GM12878 (cell line): ENCODE results near the gene ACTA2. TPM values are rescaled to one million over a fixed set of nuclear protein-coding genes. Genes with fewer than 3 reads are reported as not detected.

Source experiments
- ATAC-seq: fragments of 200-7000 bp; cut with Tn5 transposase; 3 replicates; pipeline ENCODE4 v1.9.1; 2020; ENCODE audit warnings: mild to moderate bottlenecking, moderate library complexity
- BruUV-seq: library from RNA; stranded (reverse); fragments of 400-500 nt; replicated peaks from 2 replicates; lab custom pipeline; 2021; lab: Mats Ljungman, UMichigan
- CTCF ChIA-PET: fragments of 300-600 bp; sonication (Branson Sonifier 250); formaldehyde crosslinking; extraction: SDS; loops from one replicate; lab custom pipeline; 2021; ENCODE audit warnings: inconsistent platforms; lab: Yijun Ruan, JAX
- POLR2A ChIA-PET: fragments of 350-600 bp; formaldehyde crosslinking; extraction: SDS; loops from one replicate; lab custom pipeline; 2021; ENCODE audit warnings: inconsistent platforms; lab: Charles Lee
- RAD21 ChIA-PET: fragments of 300-600 bp; sonication (Branson Sonifier 250); formaldehyde crosslinking; loops from one replicate; lab custom pipeline; 2023; ENCODE audit warnings: antibody characterized with exemption; ENCODE audit not compliant: unreplicated experiment; lab: Charles Lee
- SMC1A ChIA-PET: fragments of 300-600 bp; sonication (Branson Sonifier 250); formaldehyde crosslinking; loops from one replicate; lab custom pipeline; 2023; ENCODE audit not compliant: unreplicated experiment, uncharacterized antibody; lab: Charles Lee
- DNase-seq: peaks from one replicate; pipeline ENCODE4 v3.0.0-alpha.2; 2011; ENCODE audit warnings: low read depth, low spot score
- FAIRE-seq: peaks from 3 replicates; lab custom pipeline; 2011; peaks lifted over from hg19 to GRCh38; lab: Jason Lieb, UNC
- H2AFZ ChIP-seq: 2 replicates; pipeline ENCODE4 v1.6.0; 2011; ENCODE audit warnings: low read depth, low read length, control low read depth; ENCODE audit not compliant: control insufficient read depth
- H3K27ac ChIP-seq: 2 replicates; pipeline ENCODE4 v1.5.1; 2011; ENCODE audit warnings: control low read depth; ENCODE audit not compliant: control insufficient read depth, insufficient read depth
- H3K27me3 ChIP-seq, 2 experiments: replicated peaks in 1 of 2; 2 replicates each; pipeline versions ENCODE4 v1.6.0 to v1.6.1; 2011; ENCODE audit warnings: low read length in 1 of 2; ENCODE audit not compliant: control insufficient read depth in 2 of 2, insufficient read depth in 2 of 2
- H3K36me3 ChIP-seq, 2 experiments: 2 replicates each; pipeline ENCODE4 v1.5.1; 2011; ENCODE audit warnings: low read length in 1 of 2; ENCODE audit not compliant: control insufficient read depth in 2 of 2, insufficient read depth in 2 of 2
- H3K4me1 ChIP-seq: 2 replicates; pipeline ENCODE4 v1.6.1; 2011; ENCODE audit warnings: mild to moderate bottlenecking, low read length, moderate library complexity, mixed read lengths; ENCODE audit not compliant: control insufficient read depth, insufficient read depth
- H3K4me2 ChIP-seq: 2 replicates; pipeline ENCODE4 v1.6.0; 2011; ENCODE audit warnings: control low read depth; ENCODE audit not compliant: control insufficient read depth, insufficient read depth
- H3K4me3 ChIP-seq: fragments of 200-600 bp; sonication (generic); 2 replicates; pipeline ENCODE4 v1.5.1; 2016
- H3K79me2 ChIP-seq: 2 replicates; pipeline ENCODE4 v1.6.0; 2011; ENCODE audit warnings: low read length; ENCODE audit not compliant: control insufficient read depth, insufficient read depth
- H3K9ac ChIP-seq: 2 replicates; pipeline ENCODE4 v1.8.0; 2011; ENCODE audit warnings: low read length, control low read depth, mixed read lengths; ENCODE audit not compliant: control insufficient read depth, insufficient read depth
- H3K9me3 ChIP-seq: replicated peaks from 3 replicates; pipeline ENCODE4 v1.5.1; 2011; ENCODE audit warnings: mild to moderate bottlenecking, low read length; ENCODE audit not compliant: control insufficient read depth, insufficient read depth
- H4K20me1 ChIP-seq: 2 replicates; pipeline ENCODE4 v1.6.0; 2011; ENCODE audit not compliant: control insufficient read depth, insufficient read depth
- KAT2A ChIP-seq: conservative IDR thresholded peaks from 2 replicates; pipeline ENCODE4 v1.6.1; 2011; ENCODE audit warnings: low read depth, low read length; ENCODE audit not compliant: control insufficient read depth
- NFXL1 ChIP-seq: fragments of 450-650 bp; IDR thresholded peaks from 2 replicates; pipeline ENCODE4 v1.6.1; 2017; ENCODE audit warnings: antibody characterized with exemption, mild to moderate bottlenecking, borderline replicate concordance
- ZZZ3 ChIP-seq: IDR thresholded peaks from 2 replicates; pipeline ENCODE4 v1.6.1; 2011; ENCODE audit warnings: low read depth; ENCODE audit not compliant: control insufficient read depth, insufficient read length
- WGBS: methylation state at CpG from one replicate; pipeline ENCODE4 v1.1.6; 2016; ENCODE audit warnings: low lambda C conversion rate; ENCODE audit not compliant: insufficient replicate concordance, insufficient coverage; ENCODE audit errors: missing lambda C conversion rate; 5-methylcytosine and 5-hydroxymethylcytosine counted together
- in situ Hi-C: fragments of 300-500 bp; cut with MboI; formaldehyde crosslinking; loops from 9 replicates; pipeline ENCODE4 v1.14.3; 2018; ENCODE audit warnings: mixed read lengths
- intact Hi-C: fragments of 100-400 bp; cut with micrococcal nuclease; formaldehyde crosslinking; loops from one replicate; pipeline ENCODE4 v1.14.2; 2022; ENCODE audit not compliant: unreplicated experiment
- polyA plus RNA-seq, 11 experiments: library from polyadenylated mRNA; depleted of rRNA in 4 of 11; unstranded in 6 of 11; stranded (reverse) in 5 of 11; fragments of >200 nt; fragmentation: Nextera tagmentation in 4 of 11; fragmentation: Illumina TruSeq in 1 of 11; extraction: Ambion mirVana in 4 of 11; extraction: Trizol in 1 of 11; gene quantifications; 1 replicate in 1 of 11; 2 replicates in 10 of 11; pipeline versions ENCODE4 v1.2.1 to v1.2.3, GENCODE V29; 2011 to 2016; ENCODE audit warnings: inconsistent platforms in 2 of 11, missing spikeins in 2 of 11, low read depth in 1 of 11
- total RNA-seq, 4 experiments: library from RNA; depleted of rRNA in 3 of 4; stranded (reverse); fragments of >200 nt in 3 of 4; fragmentation: Illumina TruSeq in 1 of 4; extraction: Trizol in 1 of 4; gene quantifications; 2 replicates each; pipeline versions ENCODE4 v1.2.1 to v1.2.3, GENCODE V29; 2013 to 2021
- TF ChIP-seq, protein P1 (sequence below): IDR thresholded peaks from 2 replicates; pipeline ENCODE4 v1.6.1; 2012; ENCODE audit warnings: improper control_type of control experiment, low read depth, low read length; ENCODE audit not compliant: insufficient replicate concordance

ACTA2 gene
- total and polyA plus RNA-seq, 10 of the 15 experiments (the other 5 are each of a cell fraction or from before 2014, with no cell fraction given) = 7.4 to 78.2 (median 32.4) TPM

DNA sequence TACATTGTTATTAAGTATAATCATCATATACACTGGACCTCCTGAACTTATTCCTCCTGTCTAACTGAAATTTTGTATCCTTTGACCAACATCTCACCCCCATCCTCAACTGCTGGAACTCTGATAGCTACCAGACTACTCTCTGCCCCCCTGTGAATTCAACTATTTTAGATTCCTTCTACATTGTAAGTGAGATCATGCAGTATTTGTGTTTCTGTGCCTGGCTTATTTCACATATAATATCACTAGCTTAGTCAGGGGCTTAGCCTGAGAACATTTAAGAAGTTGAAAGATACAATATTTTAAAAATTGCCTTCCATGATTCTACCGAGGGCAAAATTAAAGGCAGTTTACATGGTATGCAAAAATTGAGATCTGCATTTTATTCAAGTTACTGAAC is 45.7 kb downstream of the ACTA2 start:
- no peak for ATAC-seq

More for the DNA sequence above, 45.7 kb downstream of the ACTA2 start:
- ChIA-PET RAD21 (interaction anchor here (1.2 to 3.0 kb wide), 2 partner anchors 18 to 71 kb away, joined by 4 to 13 read pairs; no protein-coding TSS in a partner anchor), CTCF (interaction anchor here (0.9 to 4.3 kb wide), 11 partner anchors 8 to 311 kb away, joined by 3 to 30 read pairs (median 4); no protein-coding TSS in a partner anchor), POLR2A (interaction anchor here (1.2 kb wide), 1 partner anchor 22 kb away, joined by 4 read pairs; no protein-coding TSS in a partner anchor), SMC1A (interaction anchor here (1.1 to 6.0 kb wide), 10 partner anchors 8 to 71 kb away, joined by 5 to 60 read pairs (median 7); no protein-coding TSS in a partner anchor)
- H4K20me1 ChIP-seq = no peaks in the 10 kb centered on the region
- H3K36me3 ChIP-seq = peaks cover 2 to 14% of the 10 kb centered on the region in 2 experiments
- H3K9ac ChIP-seq = no peak overlapping the region
- in situ Hi-C loops = no loop called here
- H2AFZ ChIP-seq = no peak overlapping the region
- FAIRE-seq (no peak), DNase-seq (no peak)
- intact Hi-C loops = no loop called here
- no peak overlapping the region for H3K27ac ChIP-seq
- no peak overlapping the region for H3K4me2 ChIP-seq
- no peaks in the 10 kb centered on the region for H3K27me3 ChIP-seq
- BruUV-seq = no TSS peak
- WGBS = 100% methylated on average over 1 of the region's 1 CpG
- peaks cover 4% of the 10 kb centered on the region for H3K79me2 ChIP-seq
- H3K9me3 ChIP-seq = no peaks in the 10 kb centered on the region
- no peak overlapping the region for H3K4me3 ChIP-seq
- TF ChIP-seq NFXL1 = no peak
- no peak for TF ChIP-seq KAT2A
- TF ChIP-seq, protein P1, sequence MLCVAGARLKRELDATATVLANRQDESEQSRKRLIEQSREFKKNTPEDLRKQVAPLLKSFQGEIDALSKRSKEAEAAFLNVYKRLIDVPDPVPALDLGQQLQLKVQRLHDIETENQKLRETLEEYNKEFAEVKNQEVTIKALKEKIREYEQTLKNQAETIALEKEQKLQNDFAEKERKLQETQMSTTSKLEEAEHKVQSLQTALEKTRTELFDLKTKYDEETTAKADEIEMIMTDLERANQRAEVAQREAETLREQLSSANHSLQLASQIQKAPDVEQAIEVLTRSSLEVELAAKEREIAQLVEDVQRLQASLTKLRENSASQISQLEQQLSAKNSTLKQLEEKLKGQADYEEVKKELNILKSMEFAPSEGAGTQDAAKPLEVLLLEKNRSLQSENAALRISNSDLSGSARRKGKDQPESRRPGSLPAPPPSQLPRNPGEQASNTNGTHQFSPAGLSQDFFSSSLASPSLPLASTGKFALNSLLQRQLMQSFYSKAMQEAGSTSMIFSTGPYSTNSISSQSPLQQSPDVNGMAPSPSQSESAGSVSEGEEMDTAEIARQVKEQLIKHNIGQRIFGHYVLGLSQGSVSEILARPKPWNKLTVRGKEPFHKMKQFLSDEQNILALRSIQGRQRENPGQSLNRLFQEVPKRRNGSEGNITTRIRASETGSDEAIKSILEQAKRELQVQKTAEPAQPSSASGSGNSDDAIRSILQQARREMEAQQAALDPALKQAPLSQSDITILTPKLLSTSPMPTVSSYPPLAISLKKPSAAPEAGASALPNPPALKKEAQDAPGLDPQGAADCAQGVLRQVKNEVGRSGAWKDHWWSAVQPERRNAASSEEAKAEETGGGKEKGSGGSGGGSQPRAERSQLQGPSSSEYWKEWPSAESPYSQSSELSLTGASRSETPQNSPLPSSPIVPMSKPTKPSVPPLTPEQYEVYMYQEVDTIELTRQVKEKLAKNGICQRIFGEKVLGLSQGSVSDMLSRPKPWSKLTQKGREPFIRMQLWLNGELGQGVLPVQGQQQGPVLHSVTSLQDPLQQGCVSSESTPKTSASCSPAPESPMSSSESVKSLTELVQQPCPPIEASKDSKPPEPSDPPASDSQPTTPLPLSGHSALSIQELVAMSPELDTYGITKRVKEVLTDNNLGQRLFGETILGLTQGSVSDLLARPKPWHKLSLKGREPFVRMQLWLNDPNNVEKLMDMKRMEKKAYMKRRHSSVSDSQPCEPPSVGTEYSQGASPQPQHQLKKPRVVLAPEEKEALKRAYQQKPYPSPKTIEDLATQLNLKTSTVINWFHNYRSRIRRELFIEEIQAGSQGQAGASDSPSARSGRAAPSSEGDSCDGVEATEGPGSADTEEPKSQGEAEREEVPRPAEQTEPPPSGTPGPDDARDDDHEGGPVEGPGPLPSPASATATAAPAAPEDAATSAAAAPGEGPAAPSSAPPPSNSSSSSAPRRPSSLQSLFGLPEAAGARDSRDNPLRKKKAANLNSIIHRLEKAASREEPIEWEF = no peak
- TF ChIP-seq ZZZ3 = no peak
- peaks cover 12% of the 10 kb centered on the region for H3K4me1 ChIP-seq
